NCI-H82 treated with DMSO at 0.1 percent for 48 hours (cell line): Measurements from ENCODE around the gene INVS.
"Not testable (repeated sequence)": the region's sequence is repeated elsewhere in the genome, so short reads cannot be mapped to it uniquely, and the experiment has no call there.

Experiments used
- DNase-seq: peaks from one replicate; lab custom pipeline; 2025; ENCODE audit not compliant: unreplicated experiment; lab: John Stamatoyannopoulos, UW

The INVS gene

GRCh38 chr9:100082782-100083181 lies 16.3 kb upstream of the INVS start:
- DNase-seq: no peak

DNA sequence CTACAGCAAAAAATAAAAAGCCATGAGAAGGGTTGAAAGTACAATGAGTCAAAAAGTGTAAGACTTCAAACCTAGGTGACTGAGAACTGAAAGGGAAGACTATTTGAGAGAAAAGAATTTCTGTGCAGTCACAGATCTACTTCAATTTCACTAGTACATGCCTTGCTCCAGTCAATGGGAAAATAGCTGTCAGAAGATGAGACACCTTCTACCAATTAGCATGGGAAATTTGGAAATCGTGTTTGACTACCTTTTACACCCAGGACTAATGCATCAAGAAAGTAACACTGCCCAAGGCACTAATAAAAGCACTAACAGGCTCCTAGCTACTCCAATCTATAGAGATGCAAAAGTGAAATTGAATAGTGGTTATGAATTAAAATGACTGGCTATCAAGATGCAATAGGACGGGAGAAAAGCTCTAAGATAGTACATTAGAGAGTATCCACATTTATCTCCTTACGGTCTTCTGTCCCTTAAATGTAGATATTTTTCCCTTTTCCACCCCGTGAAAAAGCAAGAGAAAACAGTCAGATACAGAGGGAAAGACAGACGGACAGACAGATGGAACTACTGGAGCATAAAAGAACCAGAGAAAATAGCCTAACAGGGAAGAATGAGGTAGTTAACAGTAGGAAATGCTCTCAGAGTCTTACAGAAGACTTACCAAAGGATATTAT lies 15.5 kb upstream of the INVS start:
- DNase-seq: peak; percentile 53

DNA sequence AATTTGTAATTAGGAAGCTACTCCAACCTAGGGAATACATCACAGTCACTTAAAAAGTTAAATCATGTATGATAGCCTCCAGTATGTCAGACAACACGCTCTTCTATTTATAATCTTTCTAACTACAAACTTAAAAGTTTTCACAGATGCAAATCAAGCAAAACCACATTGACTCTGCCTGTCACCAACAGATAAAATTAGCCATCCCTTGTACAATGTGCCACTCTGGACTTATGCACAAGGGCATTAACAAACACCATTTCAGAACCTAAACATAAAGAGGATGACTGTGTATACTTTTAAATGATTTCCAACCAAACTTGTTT lies 15.0 kb upstream of the INVS start:
- peak; percentile 60 for DNase-seq

DNA sequence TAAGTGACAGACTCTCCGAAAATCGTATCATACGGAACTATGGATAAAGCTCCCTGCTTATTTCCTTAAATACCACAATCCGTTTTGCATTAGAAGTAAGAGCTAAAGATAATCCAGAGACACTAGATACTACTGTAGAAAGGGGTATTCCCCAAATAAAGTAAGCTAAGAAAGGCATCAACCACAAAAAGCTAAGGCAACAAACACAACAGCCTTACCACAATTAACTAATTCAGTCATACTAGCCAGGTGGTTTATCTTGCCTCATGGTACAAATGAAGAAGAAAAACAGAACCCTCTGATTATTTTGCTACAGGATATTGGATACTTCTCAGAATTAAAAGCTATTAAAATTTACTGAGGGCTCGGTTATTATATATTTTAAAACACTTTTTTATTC lies 14.3 kb upstream of the INVS start:
- DNase-seq: peak; percentile 70

DNA sequence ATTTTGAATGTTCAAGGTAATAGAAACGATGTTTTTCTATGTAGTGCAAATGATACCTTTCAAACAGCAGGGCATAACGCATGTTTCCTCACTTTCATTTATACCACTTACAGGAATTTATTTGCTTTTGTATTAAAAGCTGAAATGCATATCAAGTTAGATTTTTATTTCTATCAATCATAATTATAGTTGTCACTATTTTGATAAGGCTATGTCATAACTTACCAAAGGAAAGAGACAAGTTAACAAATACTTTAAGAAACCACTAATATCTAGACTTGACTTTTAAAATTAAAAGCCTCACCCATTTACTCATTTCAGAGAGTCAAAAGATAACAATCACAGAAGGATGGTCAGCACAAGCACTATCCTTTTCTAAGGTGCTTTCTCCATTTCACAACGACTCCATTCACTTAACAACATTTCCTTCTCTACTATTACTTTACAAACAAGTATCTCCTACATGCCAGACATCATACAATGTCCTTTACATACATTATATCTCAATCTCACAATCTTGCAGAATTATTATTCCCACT lies 12.9 kb upstream of the INVS start:
- no peak for DNase-seq

- no peak for DNase-seq
These were observed 11.8 kb upstream of the INVS start for GRCh38 chr9:100087218-100087617.

DNA sequence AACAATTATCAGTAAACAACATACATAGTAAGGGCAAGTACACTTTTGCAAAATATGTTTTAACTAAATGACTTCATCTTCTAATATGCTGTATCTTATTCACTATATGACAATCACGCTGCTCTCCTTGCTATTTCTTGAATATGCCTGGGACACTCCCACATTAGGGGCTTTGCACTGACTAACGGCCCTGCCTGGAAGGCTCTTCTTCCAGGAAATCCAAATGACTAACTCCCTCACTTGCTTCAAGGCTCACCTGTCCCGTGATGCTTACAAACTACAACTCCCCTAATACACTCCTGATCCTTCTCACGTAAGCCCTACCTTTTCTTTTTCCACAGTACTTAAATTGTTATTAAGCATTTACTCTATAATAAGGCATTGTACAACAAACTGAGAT lies 10.8 kb upstream of the INVS start:
- DNase-seq: no peak

- no peak for DNase-seq
These were observed 8.2 kb upstream of the INVS start for GRCh38 chr9:100090880-100091279.

GRCh38 chr9:100091650-100092049 lies 7.4 kb upstream of the INVS start:
- DNase-seq: no peak

GRCh38 chr9:100092066-100092465 lies 7.0 kb upstream of the INVS start:
- no peak for DNase-seq

DNA sequence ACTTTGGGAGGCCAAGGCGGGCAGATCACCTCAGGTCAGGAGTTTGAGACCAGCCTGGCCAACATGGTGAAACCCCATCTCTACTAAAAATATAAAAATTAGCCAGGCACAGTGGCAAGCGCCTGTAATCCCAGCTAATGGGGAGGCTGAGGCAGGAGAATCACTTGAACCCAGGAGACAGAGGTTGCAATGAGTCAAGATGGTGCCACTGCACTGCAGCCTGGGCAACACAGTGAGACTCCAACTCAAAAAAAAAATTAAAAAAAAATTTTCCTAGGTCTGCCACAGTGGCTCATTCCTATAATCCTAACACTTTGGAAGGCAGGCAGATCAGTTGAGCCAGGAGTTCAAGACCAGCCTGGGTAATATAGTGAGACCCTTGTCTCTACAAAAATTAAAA lies 4.6 kb upstream of the INVS start:
- not testable (repeated sequence) for DNase-seq

- DNase-seq: no peak
These were observed 2.6 kb upstream of the INVS start for GRCh38 chr9:100096378-100096916.

GRCh38 chr9:100098046-100098886 lies 777 bp upstream of the INVS start:
- DNase-seq: peak; percentile 19

DNA sequence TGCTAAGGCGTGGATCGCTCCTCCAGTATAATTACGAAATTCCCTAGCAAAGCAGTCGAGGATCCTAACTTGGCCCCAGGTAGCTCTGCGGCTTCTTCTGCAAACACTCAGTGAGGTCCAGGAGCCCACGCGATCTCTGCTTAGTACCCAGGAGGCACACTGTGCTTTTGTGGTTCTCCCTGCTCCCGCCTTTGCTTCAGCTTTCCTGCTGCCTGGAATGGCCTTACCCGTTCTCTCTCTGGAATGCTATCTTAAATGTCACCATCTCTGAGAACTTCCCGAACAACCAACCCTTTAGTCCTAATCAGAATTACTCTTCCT lies 639 bp downstream of the INVS start:
- no peak for DNase-seq

- DNase-seq: no peak
These were observed 1.2 kb downstream of the INVS start for GRCh38 chr9:100100146-100100667.

- DNase-seq: peak; percentile 42
These were observed 2.6 kb downstream of the INVS start for GRCh38 chr9:100101608-100102007.

DNA sequence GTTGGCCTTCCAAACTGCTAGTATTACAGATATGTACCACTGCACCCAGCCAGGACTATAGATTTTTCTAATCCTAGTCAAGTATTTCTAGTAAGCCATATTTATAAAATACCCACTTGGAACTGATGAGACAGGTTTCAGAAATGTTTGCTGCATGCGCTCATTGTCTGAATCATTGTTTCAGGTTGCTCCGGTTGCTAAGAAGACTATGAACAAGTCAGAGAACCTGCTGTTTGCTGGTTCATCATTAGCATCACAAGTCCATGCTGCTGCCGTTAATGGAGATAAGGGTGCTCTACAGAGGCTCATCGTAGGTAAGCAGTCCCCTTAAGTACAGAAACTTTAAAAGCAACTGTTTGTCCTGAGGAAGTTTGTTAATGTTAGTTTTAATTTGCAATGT lies 5.3 kb downstream of the INVS start:
- no peak for DNase-seq

DNA sequence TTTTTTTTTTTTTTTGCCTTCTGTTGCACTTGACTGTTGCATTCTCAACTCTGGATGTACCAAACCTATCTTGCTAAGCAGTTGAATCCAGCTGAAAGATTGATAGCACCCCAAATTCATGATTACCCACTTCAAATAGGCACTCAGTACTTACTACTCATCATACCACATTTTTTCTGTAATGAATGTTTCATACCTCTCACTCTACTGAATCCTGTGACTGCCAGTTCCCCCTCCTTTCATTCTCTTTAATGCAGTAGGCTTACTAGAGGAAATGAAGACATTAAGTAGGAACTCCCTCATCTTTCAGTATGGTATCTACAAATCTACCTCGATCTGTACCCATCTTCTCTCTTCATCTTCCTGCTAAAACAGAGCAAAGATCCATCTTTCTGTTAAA lies 6.8 kb downstream of the INVS start:
- no peak for DNase-seq

- no peak for DNase-seq
These were observed 7.6 kb downstream of the INVS start for GRCh38 chr9:100106616-100107015.

DNA sequence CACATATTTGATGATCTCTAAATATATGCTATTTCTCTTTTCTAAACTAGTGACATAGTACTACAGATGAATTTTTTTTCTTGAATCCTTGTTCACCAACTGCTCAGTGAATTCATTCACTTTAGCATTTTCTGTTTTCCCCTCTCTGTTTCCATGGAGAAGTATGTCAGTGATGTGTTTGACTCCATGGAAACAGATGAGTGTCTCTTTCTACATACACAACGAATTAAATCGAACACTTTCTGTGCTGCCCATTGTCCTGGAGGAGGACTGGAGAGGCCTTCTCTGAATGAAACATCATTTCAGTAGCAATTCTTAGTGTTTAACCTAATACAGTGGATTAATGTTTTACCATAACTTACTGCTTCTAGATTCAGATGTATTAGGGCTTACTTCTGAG lies 9.5 kb downstream of the INVS start:
- no peak for DNase-seq

- no peak for DNase-seq
These were observed 12.2 kb downstream of the INVS start for GRCh38 chr9:100111235-100111634.

DNA sequence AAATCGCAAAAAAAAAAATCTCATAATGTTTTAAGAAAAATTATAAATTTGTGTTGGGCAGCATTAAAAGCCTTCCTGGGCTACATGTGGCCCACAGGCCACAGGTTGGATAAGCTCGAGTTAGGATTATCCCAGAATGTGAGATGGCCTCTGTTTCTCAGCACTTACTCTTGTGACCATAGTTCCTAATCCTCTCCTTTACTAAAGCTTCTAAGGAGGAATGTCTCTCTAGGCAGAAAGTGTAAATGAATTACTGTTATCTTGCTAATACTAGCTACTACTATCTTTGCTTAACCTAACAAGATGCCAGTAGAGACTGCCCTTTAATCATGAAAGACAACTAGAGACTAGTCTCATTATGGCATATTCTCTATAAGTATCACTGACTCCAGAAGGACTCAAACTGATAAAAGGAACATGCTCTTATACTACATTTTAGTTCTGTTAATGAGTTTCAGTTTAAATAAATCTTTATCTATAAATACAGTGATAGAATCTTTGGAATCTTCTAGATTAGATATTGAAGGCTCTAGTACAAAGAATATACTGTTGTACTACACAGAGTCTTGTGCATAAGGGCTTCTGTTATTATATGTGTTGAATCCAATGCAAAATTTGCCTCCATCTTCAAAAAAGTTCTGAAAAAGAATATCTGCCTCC lies 13.8 kb downstream of the INVS start:
- peak; percentile 37 for DNase-seq
